Measurements from ENCODE around the gene SLC6A13.

GRCh38 chr12:210277-211141 lies 52.1 kb downstream of the SLC6A13 start:
- TF ChIP-seq POLR2AphosphoS5 (IDR thresholded peaks at IDR 0.05; ENCODE audit: low read depth, low read length) (no peak), POLR2A (IDR thresholded peaks at IDR 0.05; ENCODE audit: low read depth, low read length) (no peak)

All from GM12892 (cell line).